ENCODE results near the gene TAF11L8. TPM values are rescaled to one million over a fixed set of nuclear protein-coding genes. Genes with fewer than 3 reads are reported as not detected.
"Not testable (repeated sequence)": the region's sequence is repeated elsewhere in the genome, so short reads cannot be mapped to it uniquely, and the experiment has no call there.

Gene TAF11L8
- not detected for total RNA-seq

DNA sequence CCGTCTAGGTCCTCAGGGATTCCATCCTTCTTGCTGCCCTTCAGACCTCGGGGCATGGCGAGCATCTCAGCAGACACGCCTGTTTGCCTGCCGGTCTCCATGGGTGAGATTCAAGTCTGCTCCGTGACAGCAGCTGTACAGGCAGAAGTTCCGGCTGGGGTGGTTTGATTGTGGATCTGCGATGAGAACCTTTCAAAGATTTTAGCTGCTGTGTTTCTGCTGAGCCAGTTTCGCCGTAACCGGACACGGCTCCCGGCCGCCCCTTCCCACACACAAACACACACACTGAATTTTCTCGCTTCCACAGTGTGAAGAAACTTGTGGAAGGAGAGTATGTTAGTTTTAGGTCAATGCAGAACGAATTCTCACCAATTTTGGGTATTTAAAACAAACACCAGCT is at the start of gene TAF11L8:
TAF11L8 (minus strand) TSS at position 101 of the 400 bp plus-strand sequence.
- H3K9me3 Mint-ChIP-seq; intact Hi-C loops (cut with micrococcal nuclease); H3K27ac Mint-ChIP-seq; H3K27me3 Mint-ChIP-seq (ENCODE audit: low read depth); DNase-seq; H3K4me1 Mint-ChIP-seq (ENCODE audit: low read depth); H3K36me3 Mint-ChIP-seq (ENCODE audit: low read depth); H3K4me3 Mint-ChIP-seq; CTCF ChIA-PET: not testable (repeated sequence)

DNA sequence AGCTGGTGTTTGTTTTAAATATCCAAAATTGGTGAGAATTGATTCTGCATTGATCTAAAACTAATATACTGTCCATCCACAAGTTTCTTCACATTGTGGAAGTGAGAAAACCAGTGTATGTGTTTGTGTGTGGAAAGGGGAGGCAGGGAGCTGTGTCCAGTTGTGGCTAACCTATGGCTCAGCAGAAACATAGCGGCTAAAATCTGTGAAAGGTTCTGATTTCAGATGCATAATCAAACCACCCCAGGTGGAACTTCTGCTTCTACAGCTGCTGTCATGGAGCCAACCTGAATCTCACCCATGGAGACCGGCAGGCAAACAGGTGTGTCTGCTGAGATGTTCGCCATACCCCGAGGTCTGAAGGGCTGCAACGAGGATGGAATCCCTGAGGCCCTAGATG is 43.4 kb upstream of the TAF11L8 start, which contains the start of gene TAF11L14:
TAF11L14 (plus strand) TSS at position 301 of the 400 bp plus-strand sequence.
- Mint-ChIP-seq H3K36me3 (ENCODE audit: low read depth) (no peaks in the 10 kb centered on the region), H3K27me3 (ENCODE audit: low read depth) (no peaks in the 10 kb centered on the region), H3K4me1 (ENCODE audit: low read depth) (no peaks in the 10 kb centered on the region), H3K27ac (no peak within 1 kb of the TSS), H3K4me3 (no peak within 1 kb of the TSS), H3K9me3 (peaks cover 6% of the 10 kb centered on the region)
- intact Hi-C loops (cut with micrococcal nuclease) = no loop called here
- CTCF ChIA-PET = no interaction called here
- DNase-seq = no peak

DNA sequence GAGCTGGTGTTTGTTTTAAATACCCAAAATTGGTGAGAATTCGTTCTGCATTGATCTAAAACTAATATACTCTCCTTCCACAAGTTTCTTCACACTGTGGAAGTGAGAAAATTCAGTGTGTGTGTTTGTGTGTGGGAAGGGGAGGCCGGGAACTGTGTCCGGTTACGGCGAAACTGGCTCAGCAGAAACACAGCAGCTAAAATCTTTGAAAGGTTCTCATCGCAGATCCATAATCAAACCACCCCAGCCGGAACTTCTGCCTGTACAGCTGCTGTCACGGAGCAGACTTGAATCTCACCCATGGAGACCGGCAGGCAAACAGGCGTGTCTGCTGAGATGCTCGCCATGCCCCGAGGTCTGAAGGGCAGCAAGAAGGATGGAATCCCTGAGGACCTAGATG is 41.0 kb upstream of the TAF11L8 start, which contains the start of gene TAF11L13:
TAF11L13 (plus strand) TSS at position 301 of the 400 bp plus-strand sequence.
- not testable (repeated sequence) for H3K27ac Mint-ChIP-seq

DNA sequence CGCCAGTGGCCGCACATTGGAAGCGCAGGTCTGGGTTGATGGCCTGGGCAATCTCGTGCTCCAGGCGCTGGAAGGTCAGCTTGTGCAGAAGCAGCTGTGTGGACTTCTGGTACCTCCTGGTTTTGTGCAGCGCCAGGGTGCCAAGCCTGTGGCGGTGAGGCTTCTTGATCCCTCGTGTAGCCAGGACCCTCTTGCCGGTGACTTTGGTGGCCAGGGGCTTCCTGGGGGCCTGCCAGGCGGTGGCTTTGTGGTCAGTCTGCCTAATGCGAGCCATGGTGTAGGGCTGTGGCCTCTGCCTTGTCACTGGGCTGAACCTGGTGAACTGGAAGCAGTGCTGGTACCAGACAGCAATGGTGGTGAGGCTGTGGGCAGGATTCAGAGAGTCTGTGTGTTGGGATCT is 34.9 kb upstream of the TAF11L8 start:
- H3K36me3 Mint-ChIP-seq (ENCODE audit: low read depth) = no peaks in the 10 kb centered on the region
- CTCF ChIA-PET = no interaction called here
- no peaks in the 10 kb centered on the region for H3K27me3 Mint-ChIP-seq (ENCODE audit: low read depth)
- intact Hi-C loops (cut with micrococcal nuclease) = no loop called here
- H3K9me3 Mint-ChIP-seq = no peaks in the 10 kb centered on the region
- no peak overlapping the region for H3K27ac Mint-ChIP-seq
- DNase-seq = no peak
- no peaks in the 10 kb centered on the region for H3K4me1 Mint-ChIP-seq (ENCODE audit: low read depth)
- no peak overlapping the region for H3K4me3 Mint-ChIP-seq

More for the DNA sequence above, 41.0 kb upstream of the TAF11L8 start, which contains the start of gene TAF11L13:
- H3K4me3 Mint-ChIP-seq; intact Hi-C loops (cut with micrococcal nuclease); CTCF ChIA-PET; DNase-seq; H3K36me3 Mint-ChIP-seq (ENCODE audit: low read depth); H3K27me3 Mint-ChIP-seq (ENCODE audit: low read depth); H3K9me3 Mint-ChIP-seq; H3K4me1 Mint-ChIP-seq (ENCODE audit: low read depth): not testable (repeated sequence)

DNA sequence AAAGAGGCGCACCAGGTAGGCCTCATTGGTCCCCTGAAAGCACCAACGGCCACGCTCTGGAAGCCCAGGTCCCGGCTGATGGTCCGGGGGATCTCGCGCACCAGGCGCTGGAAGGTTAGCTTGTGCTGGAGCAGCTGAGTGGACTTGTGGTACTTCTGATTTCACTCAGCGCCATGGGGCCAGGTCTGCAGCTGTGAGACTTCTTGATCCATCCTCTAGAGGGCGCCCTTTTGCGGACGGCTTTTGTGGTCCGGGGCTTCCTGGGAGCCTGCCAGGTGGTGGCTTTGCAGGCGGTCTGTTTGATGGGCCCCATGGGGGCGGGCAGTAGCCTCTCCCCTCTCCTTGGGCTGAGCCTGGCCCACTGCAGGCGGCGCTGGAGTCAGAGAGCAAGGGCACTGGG is 29.9 kb upstream of the TAF11L8 start:
- intact Hi-C loops (cut with micrococcal nuclease) = no loop called here
- H3K4me1 Mint-ChIP-seq (ENCODE audit: low read depth) = no peaks in the 10 kb centered on the region
- DNase-seq = no peak
- no peaks in the 10 kb centered on the region for H3K36me3 Mint-ChIP-seq (ENCODE audit: low read depth)
- H3K27me3 Mint-ChIP-seq (ENCODE audit: low read depth) = no peaks in the 10 kb centered on the region
- no peak overlapping the region for H3K4me3 Mint-ChIP-seq
- CTCF ChIA-PET = no interaction called here
- no peak overlapping the region for H3K27ac Mint-ChIP-seq
- H3K9me3 Mint-ChIP-seq = peaks cover 3% of the 10 kb centered on the region

DNA sequence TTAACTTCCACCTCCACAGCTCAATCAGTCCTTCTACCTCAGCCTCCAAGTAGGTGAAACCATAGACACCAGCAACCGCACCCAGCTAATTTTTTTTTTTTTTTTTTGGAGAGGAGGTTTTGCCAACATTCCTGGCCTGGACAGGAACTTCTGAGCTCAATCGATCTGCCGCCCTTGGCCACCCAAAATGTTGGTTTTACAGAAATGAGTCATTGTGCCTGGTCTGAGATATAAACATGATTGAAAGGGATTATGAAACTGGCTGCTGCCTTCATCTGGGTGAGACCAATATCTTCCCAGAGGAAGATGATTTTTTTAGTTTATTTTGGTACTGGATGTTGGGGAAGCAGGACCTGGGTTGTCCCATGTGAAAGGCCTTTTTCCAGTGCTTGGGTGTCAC is 28.6 kb upstream of the TAF11L8 start:
- no peak overlapping the region for H3K27ac Mint-ChIP-seq
- no peaks in the 10 kb centered on the region for H3K36me3 Mint-ChIP-seq (ENCODE audit: low read depth)
- CTCF ChIA-PET = no interaction called here
- no peak for DNase-seq
- intact Hi-C loops (cut with micrococcal nuclease) = no loop called here
- no peaks in the 10 kb centered on the region for H3K4me1 Mint-ChIP-seq (ENCODE audit: low read depth)
- no peaks in the 10 kb centered on the region for H3K27me3 Mint-ChIP-seq (ENCODE audit: low read depth)
- peaks cover 3% of the 10 kb centered on the region for H3K9me3 Mint-ChIP-seq
- H3K4me3 Mint-ChIP-seq = no peak overlapping the region

DNA sequence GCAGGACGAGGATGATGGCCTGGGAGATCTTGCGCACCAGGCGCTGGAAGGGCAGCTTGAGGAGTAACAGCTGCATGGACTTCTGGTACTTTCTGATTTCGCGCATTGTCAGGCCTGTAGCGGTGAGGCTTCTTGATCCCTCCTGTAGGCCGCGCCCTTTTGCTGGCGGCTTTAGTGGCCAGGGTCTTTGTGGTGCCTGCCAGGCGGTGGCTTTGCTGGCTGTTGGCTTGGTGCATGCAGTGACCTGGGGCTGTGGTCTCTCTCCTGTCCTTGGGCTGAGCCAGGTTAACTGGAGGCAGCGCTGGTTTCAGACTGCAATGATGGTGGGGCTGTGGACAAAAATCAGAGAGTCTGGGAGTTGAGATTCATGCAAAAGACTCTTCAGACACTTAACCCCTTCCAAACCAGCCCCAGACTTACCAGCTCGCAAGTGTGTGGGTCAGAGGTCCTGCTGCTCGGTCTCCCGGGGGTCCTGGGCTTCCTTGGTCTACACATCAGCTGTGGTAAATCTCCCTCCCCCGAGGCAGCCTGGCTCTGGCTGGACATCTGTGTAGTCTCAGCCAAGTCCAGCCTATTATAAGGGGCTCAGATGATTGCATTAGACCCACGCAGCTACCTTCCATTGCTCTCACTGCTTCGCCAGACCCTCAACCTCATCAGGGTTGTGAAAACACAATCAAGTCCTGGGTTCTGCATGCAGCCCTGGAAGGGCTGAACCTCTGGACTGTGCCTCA is 24.3 kb upstream of the TAF11L8 start:
- peaks cover 4% of the 10 kb centered on the region for H3K9me3 Mint-ChIP-seq
- CTCF ChIA-PET = interaction anchor here (0.6 kb wide), 1 partner anchor 137 kb away, joined by 4 read pairs; no protein-coding TSS in a partner anchor
- no peak for DNase-seq
- H3K27ac Mint-ChIP-seq = no peak overlapping the region
- H3K4me1 Mint-ChIP-seq (ENCODE audit: low read depth) = no peaks in the 10 kb centered on the region
- intact Hi-C loops (cut with micrococcal nuclease) = no loop called here
- no peak overlapping the region for H3K4me3 Mint-ChIP-seq
- no peaks in the 10 kb centered on the region for H3K36me3 Mint-ChIP-seq (ENCODE audit: low read depth)
- H3K27me3 Mint-ChIP-seq (ENCODE audit: low read depth) = no peaks in the 10 kb centered on the region

DNA sequence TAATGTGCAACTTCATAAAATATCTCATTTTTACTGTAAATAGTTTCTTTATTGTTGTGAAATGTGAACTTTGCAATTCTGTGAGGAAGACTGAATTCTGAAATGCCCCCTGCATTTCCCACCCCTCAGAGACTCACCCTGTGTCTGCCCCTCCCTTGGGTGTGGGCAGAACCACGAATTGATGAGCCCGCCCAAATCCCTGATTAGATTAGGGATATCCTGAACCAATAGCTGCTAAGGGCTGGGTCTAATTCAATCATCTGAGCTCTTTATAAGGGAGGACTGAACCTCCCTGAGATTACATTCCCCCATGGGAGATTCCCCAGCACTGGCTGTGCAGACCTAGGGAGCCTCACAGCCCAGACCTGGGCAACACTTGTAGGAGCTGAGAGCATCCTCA is 19.3 kb upstream of the TAF11L8 start, which contains the start of gene TAF11L12:
TAF11L12 (plus strand) TSS at position 301 of the 400 bp plus-strand sequence.
- intact Hi-C loops (cut with micrococcal nuclease); H3K27me3 Mint-ChIP-seq (ENCODE audit: low read depth); H3K9me3 Mint-ChIP-seq; H3K4me3 Mint-ChIP-seq; H3K27ac Mint-ChIP-seq; CTCF ChIA-PET; H3K36me3 Mint-ChIP-seq (ENCODE audit: low read depth); DNase-seq; H3K4me1 Mint-ChIP-seq (ENCODE audit: low read depth): not testable (repeated sequence)

DNA sequence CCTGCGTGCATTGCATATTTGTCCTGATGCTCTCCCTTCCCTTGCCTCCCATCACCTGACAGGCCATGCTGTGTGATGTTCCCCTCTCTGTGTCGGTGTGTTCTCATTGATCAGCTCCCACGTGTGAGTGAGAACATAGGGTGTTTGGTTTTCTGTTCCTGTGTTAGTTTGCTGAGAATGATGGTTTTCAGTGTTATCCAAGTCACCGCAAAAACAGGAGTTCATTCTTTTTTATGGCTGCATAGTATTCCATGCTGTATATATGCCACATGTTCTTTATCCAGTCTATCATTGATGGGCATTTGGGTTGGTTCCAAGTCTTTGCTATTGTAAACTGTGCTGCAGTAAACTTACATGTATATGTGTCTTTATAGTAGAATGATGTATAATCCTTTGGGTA is 16.7 kb upstream of the TAF11L8 start:
- H3K4me1 Mint-ChIP-seq (ENCODE audit: low read depth); H3K4me3 Mint-ChIP-seq; DNase-seq; CTCF ChIA-PET; H3K27me3 Mint-ChIP-seq (ENCODE audit: low read depth); H3K27ac Mint-ChIP-seq; H3K36me3 Mint-ChIP-seq (ENCODE audit: low read depth); H3K9me3 Mint-ChIP-seq; intact Hi-C loops (cut with micrococcal nuclease): not testable (repeated sequence)

DNA sequence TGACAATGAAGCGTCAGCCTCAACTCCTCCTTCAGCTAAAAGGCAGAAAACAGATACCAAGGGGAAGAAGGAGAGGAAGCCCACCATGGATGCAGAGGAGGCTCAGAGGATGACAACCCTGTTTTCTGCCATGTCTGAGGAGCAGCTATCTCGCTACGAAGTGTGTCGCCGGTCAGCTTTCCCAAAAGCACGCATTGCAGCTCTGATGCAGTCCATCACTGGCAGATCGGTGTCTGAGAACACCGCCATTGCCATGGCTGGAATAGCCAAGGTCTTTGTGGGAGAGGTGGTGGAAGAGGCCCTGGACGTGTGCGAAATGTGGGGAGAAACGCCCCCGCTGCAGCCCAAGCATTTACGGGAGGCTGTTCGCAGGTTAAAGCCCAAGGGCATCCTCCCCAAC is 14.2 kb upstream of the TAF11L8 start:
- no peak for DNase-seq
- Mint-ChIP-seq H3K4me3 (no peak overlapping the region), H3K4me1 (ENCODE audit: low read depth) (no peaks in the 10 kb centered on the region), H3K27me3 (ENCODE audit: low read depth) (no peaks in the 10 kb centered on the region), H3K36me3 (ENCODE audit: low read depth) (no peaks in the 10 kb centered on the region), H3K9me3 (peaks cover 3% of the 10 kb centered on the region), H3K27ac (no peak overlapping the region)
- CTCF ChIA-PET = no interaction called here
- intact Hi-C loops (cut with micrococcal nuclease) = no loop called here

DNA sequence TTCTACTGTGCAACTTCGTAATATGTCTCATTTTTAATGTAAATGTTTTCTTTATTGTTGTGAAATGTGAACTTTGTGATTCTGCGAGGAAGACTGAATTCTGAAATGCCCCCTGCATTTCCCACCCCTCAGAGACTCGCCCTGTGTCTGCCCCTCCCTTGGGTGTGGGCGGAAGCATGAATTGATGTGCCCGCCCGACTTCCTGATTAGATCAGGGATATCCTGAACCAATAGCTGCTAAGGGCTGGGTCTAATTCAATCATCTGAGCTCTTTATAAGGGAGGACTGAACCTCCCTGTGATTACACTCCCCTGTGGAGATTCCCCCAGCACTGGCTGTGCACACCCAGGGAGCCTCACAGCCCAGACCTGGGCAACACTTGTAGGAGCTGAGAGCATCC is 13.1 kb upstream of the TAF11L8 start, which contains the start of gene TAF11L11:
TAF11L11 (plus strand) TSS at position 304 of the 400 bp plus-strand sequence.
- H3K36me3 Mint-ChIP-seq (ENCODE audit: low read depth); H3K4me1 Mint-ChIP-seq (ENCODE audit: low read depth); CTCF ChIA-PET; H3K9me3 Mint-ChIP-seq; H3K27ac Mint-ChIP-seq; H3K4me3 Mint-ChIP-seq; H3K27me3 Mint-ChIP-seq (ENCODE audit: low read depth); intact Hi-C loops (cut with micrococcal nuclease); DNase-seq: not testable (repeated sequence)

DNA sequence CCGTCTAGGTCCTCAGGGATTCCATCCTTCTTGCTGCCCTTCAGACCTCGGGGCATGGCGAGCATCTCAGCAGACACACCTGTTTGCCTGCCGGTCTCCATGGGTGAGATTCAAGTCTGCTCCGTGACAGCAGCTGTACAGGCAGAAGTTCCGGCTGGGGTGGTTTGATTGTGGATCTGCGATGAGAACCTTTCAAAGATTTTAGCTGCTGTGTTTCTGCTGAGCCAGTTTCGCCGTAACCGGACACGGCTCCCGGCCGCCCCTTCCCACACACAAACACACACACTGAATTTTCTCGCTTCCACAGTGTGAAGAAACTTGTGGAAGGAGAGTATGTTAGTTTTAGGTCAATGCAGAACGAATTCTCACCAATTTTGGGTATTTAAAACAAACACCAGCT is 7.0 kb upstream of the TAF11L8 start, which contains the start of gene TAF11L10:
TAF11L10 (minus strand) TSS at position 101 of the 400 bp plus-strand sequence.
- H3K27me3 Mint-ChIP-seq (ENCODE audit: low read depth); H3K27ac Mint-ChIP-seq; H3K36me3 Mint-ChIP-seq (ENCODE audit: low read depth); H3K4me1 Mint-ChIP-seq (ENCODE audit: low read depth); H3K4me3 Mint-ChIP-seq; intact Hi-C loops (cut with micrococcal nuclease); CTCF ChIA-PET; DNase-seq; H3K9me3 Mint-ChIP-seq: not testable (repeated sequence)

DNA sequence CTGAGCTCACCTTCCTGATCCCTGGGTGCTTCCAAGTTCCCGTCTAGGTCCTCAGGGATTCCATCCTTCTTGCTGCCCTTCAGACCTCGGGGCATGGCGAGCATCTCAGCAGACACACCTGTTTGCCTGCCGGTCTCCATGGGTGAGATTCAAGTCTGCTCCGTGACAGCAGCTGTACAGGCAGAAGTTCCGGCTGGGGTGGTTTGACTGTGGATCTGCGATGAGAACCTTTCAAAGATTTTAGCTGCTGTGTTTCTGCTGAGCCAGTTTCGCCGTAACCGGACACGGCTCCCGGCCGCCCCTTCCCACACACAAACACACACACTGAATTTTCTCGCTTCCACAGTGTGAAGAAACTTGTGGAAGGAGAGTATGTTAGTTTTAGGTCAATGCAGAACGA is 3.5 kb upstream of the TAF11L8 start, which contains the start of gene TAF11L9:
TAF11L9 (minus strand) TSS at position 140 of the 400 bp plus-strand sequence.
- H3K9me3 Mint-ChIP-seq; H3K27me3 Mint-ChIP-seq (ENCODE audit: low read depth); CTCF ChIA-PET; H3K4me1 Mint-ChIP-seq (ENCODE audit: low read depth); H3K4me3 Mint-ChIP-seq; H3K27ac Mint-ChIP-seq; H3K36me3 Mint-ChIP-seq (ENCODE audit: low read depth); intact Hi-C loops (cut with micrococcal nuclease); DNase-seq: not testable (repeated sequence)
